Measurements from ENCODE around the gene ELK4. TPM values are rescaled to one million over a fixed set of nuclear protein-coding genes. Genes with fewer than 3 reads are reported as not detected.
A peak's percentile ranks its signal among the peaks of the same experiment; 100 is the strongest.

ELK4 gene
- total RNA-seq, 1 donor, result 30.2 TPM

- no peak for DNase-seq (ENCODE audit: low read depth)
- TF ChIP-seq, protein P1, sequence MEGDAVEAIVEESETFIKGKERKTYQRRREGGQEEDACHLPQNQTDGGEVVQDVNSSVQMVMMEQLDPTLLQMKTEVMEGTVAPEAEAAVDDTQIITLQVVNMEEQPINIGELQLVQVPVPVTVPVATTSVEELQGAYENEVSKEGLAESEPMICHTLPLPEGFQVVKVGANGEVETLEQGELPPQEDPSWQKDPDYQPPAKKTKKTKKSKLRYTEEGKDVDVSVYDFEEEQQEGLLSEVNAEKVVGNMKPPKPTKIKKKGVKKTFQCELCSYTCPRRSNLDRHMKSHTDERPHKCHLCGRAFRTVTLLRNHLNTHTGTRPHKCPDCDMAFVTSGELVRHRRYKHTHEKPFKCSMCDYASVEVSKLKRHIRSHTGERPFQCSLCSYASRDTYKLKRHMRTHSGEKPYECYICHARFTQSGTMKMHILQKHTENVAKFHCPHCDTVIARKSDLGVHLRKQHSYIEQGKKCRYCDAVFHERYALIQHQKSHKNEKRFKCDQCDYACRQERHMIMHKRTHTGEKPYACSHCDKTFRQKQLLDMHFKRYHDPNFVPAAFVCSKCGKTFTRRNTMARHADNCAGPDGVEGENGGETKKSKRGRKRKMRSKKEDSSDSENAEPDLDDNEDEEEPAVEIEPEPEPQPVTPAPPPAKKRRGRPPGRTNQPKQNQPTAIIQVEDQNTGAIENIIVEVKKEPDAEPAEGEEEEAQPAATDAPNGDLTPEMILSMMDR (IDR thresholded peaks at IDR 0.05; ENCODE audit: insufficient read depth, low read depth, low read length), result no peak
- H3K4me3 ChIP-seq (ENCODE audit: low read depth, low read length), result no peak overlapping the region
Measured at GRCh38 chr1:205590457-205590768, 41.4 kb downstream of the ELK4 start.

GRCh38 chr1:205589618-205590456 is 42.0 kb downstream of the ELK4 start:
- no peak overlapping the region for H3K4me3 ChIP-seq (ENCODE audit: low read depth, low read length)
- TF ChIP-seq, protein P1 (IDR thresholded peaks at IDR 0.05; ENCODE audit: insufficient read depth, low read depth, low read length), result no peak
- no peak for DNase-seq (ENCODE audit: low read depth)

DNA sequence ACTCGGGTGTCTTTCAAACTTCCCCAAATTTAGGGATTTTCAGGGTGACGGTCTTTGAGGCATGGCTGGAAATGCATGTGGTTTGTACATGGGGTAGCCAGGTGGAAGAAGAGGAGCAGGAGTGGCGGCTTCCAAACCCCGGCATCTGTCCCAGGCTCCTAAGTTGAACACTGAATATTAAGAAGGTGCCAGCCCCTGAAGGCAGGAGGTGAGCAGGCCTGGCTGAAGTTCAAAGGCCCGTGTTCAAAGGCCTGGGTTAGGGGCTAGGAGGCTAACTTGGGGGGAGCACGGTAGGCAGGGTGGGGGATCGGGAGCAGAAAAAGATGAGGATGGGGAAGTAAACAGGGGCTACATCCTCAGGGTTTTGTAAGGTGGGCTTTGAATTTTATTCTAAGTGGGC is 42.8 kb downstream of the ELK4 start:
- TF ChIP-seq, protein P1 (IDR thresholded peaks at IDR 0.05; ENCODE audit: insufficient read depth, low read depth, low read length), result no peak
- no peak for DNase-seq (ENCODE audit: low read depth)
- H3K4me3 ChIP-seq (ENCODE audit: low read depth, low read length), result no peak overlapping the region

- TF ChIP-seq, protein P1 (IDR thresholded peaks at IDR 0.05; ENCODE audit: insufficient read depth, low read depth, low read length), result peak; percentile 57
- DNase-seq (ENCODE audit: low read depth), result peak; percentile 49
Measured at GRCh38 chr1:205588636-205589035, 43.2 kb downstream of the ELK4 start.

GRCh38 chr1:205587581-205587980 is 44.2 kb downstream of the ELK4 start:
- TF ChIP-seq, protein P1 (IDR thresholded peaks at IDR 0.05; ENCODE audit: insufficient read depth, low read depth, low read length), result no peak
- DNase-seq (ENCODE audit: low read depth), result no peak

More at GRCh38 chr1:205588636-205589035, 43.2 kb downstream of the ELK4 start:
- H3K4me3 ChIP-seq (ENCODE audit: low read depth, low read length), result no peak overlapping the region

GRCh38 chr1:205585835-205586785 is 45.7 kb downstream of the ELK4 start:
- H3K4me3 ChIP-seq (ENCODE audit: low read depth, low read length), result no peak overlapping the region
- DNase-seq (ENCODE audit: low read depth), result no peak
- TF ChIP-seq, protein P1 (IDR thresholded peaks at IDR 0.05; ENCODE audit: insufficient read depth, low read depth, low read length), result no peak

More at GRCh38 chr1:205587581-205587980, 44.2 kb downstream of the ELK4 start:
- no peak overlapping the region for H3K4me3 ChIP-seq (ENCODE audit: low read depth, low read length)
